ENCODE data around the gene CIBAR2. TPM values are rescaled to one million over a fixed set of nuclear protein-coding genes. Genes with fewer than 3 reads are reported as not detected.
A peak's percentile ranks its signal among the peaks of the same experiment; 100 is the strongest.

CIBAR2 gene
- total RNA-seq = not detected
- not detected for polyA plus RNA-seq (2013, experiment 1 of 2)
- polyA plus RNA-seq (2013, experiment 2 of 2) = not detected
- total RNA-seq = 0 to 0.20 (median 0) reads per million in 172 experiments

GRCh38 chr16:85112364-85112763, at the start of gene CIBAR2:
TSS of gene CIBAR2 (minus strand) at chr16:85112472. CDS start at chr16:85112352, 120 bp downstream.
- Mint-ChIP-seq H3K36me3 (ENCODE audit: low read depth) (no peaks in the 10 kb centered on the region), H3K27me3 (no peaks in the 10 kb centered on the region), H3K4me3 (no peak within 1 kb of the TSS), H3K27ac (no peak within 1 kb of the TSS), H3K4me1 (ENCODE audit: low read depth) (peaks cover 9% of the 10 kb centered on the region), H3K9me3 (no peaks in the 10 kb centered on the region)
- Histone ChIP-seq H3K4me3 (ENCODE audit: low read length) (no peak within 1 kb of the TSS), H3K27me3 (ENCODE audit: control insufficient read depth in 1 of 2, insufficient read depth in 2 of 2, low read length in 2 of 2) (no peaks in the 10 kb centered on the region), H3K9me3 (ENCODE audit: control insufficient read depth in 1 of 2, insufficient read depth in 1 of 2, low read length in 2 of 2) (no peaks in the 10 kb centered on the region), H3K27ac (ENCODE audit: low read depth in 1 of 2, low read length in 2 of 2) (no peak within 1 kb of the TSS), H3K36me3 (ENCODE audit: insufficient read depth, low read length) (no peaks in the 10 kb centered on the region), H3K4me1 (ENCODE audit: insufficient read depth, low read length) (peaks cover 8% of the 10 kb centered on the region)
- ChIA-PET POLR2A (no interaction called here), CTCF (no interaction called here)
- intact Hi-C loops (cut with DNase I, micrococcal nuclease) = no loop called here
- TF ChIP-seq CTCF (IDR thresholded peaks at IDR 0.05) = no peak
- ATAC-seq (ENCODE audit: poor library complexity) = no peak
- DNase-seq = no peak

GRCh38 chr16:85159179-85159980, 47.1 kb upstream of the CIBAR2 start:
- Mint-ChIP-seq H3K4me1 (ENCODE audit: low read depth) (peaks cover 23% of the 10 kb centered on the region), H3K27ac (peak overlapping the region; percentile 33), H3K9me3 (no peaks in the 10 kb centered on the region), H3K36me3 (ENCODE audit: low read depth) (no peaks in the 10 kb centered on the region), H3K4me3 (no peak overlapping the region), H3K27me3 (no peaks in the 10 kb centered on the region)
- Histone ChIP-seq H3K27ac (ENCODE audit: low read depth in 1 of 2, low read length in 2 of 2) (no peak overlapping the region), H3K4me3 (ENCODE audit: low read length) (no peak overlapping the region), H3K36me3 (ENCODE audit: insufficient read depth, low read length) (no peaks in the 10 kb centered on the region), H3K4me1 (ENCODE audit: insufficient read depth, low read length) (peaks cover 13% of the 10 kb centered on the region), H3K9me3 (ENCODE audit: control insufficient read depth in 1 of 2, insufficient read depth in 1 of 2, low read length in 2 of 2) (no peaks in the 10 kb centered on the region), H3K27me3 (ENCODE audit: control insufficient read depth in 1 of 2, insufficient read depth in 2 of 2, low read length in 2 of 2) (no peaks in the 10 kb centered on the region)
- ChIA-PET CTCF (no interaction called here), POLR2A (no interaction called here)
- intact Hi-C loops (cut with DNase I, micrococcal nuclease) = no loop called here
- TF ChIP-seq CTCF (IDR thresholded peaks at IDR 0.05) = no peak
- no peak for ATAC-seq (ENCODE audit: poor library complexity)
- DNase-seq = no peak

- H3K36me3 ChIP-seq (ENCODE audit: insufficient read depth, low read length) = no peaks in the 10 kb centered on the region
- no peak for TF ChIP-seq CTCF (IDR thresholded peaks at IDR 0.05)
- H3K27me3 Mint-ChIP-seq = no peaks in the 10 kb centered on the region
- no peak overlapping the region for H3K27ac ChIP-seq (ENCODE audit: low read depth in 1 of 2, low read length in 2 of 2)
- H3K27ac Mint-ChIP-seq = peak overlapping the region; percentile 33
- ATAC-seq (ENCODE audit: poor library complexity) (no peak), DNase-seq (no peak)
- peaks cover 13% of the 10 kb centered on the region for H3K4me1 ChIP-seq (ENCODE audit: insufficient read depth, low read length)
- POLR2A ChIA-PET = no interaction called here
- no peaks in the 10 kb centered on the region for H3K9me3 Mint-ChIP-seq
- no peaks in the 10 kb centered on the region for H3K9me3 ChIP-seq (ENCODE audit: control insufficient read depth in 1 of 2, insufficient read depth in 1 of 2, low read length in 2 of 2)
- H3K4me3 ChIP-seq (ENCODE audit: low read length) = no peak overlapping the region
- intact Hi-C loops (cut with DNase I, micrococcal nuclease) = no loop called here
- H3K27me3 ChIP-seq (ENCODE audit: control insufficient read depth in 1 of 2, insufficient read depth in 2 of 2, low read length in 2 of 2) = no peaks in the 10 kb centered on the region
- H3K4me1 Mint-ChIP-seq (ENCODE audit: low read depth) = peaks cover 23% of the 10 kb centered on the region
- no peaks in the 10 kb centered on the region for H3K36me3 Mint-ChIP-seq (ENCODE audit: low read depth)
- CTCF ChIA-PET = no interaction called here
- H3K4me3 Mint-ChIP-seq = no peak overlapping the region
Observed at GRCh38 chr16:85158743-85159178, 46.5 kb upstream of the CIBAR2 start.
